H9 (cell line): ENCODE results near the gene NOP16. TPM values are rescaled to one million over a fixed set of nuclear protein-coding genes. Genes with fewer than 3 reads are reported as not detected.

Experiments used
- DNase-seq: peaks from one replicate; pipeline ENCODE4 v3.0.0-alpha.2; 2017
- H2AFZ ChIP-seq: one replicate; pipeline ENCODE4 v1.6.1; 2013; ENCODE audit warnings: mild to moderate bottlenecking, low read length, control low read depth, moderate library complexity
- H2AK5ac ChIP-seq: 2 replicates; pipeline ENCODE4 v1.6.1; 2013; ENCODE audit warnings: low read length, control low read depth, mixed read lengths; ENCODE audit not compliant: insufficient read length
- H2BK120ac ChIP-seq: one replicate; pipeline ENCODE4 v1.6.1; 2013; ENCODE audit warnings: low read depth, mild to moderate bottlenecking, low read length, control low read depth, inconsistent platforms; ENCODE audit not compliant: poor library complexity, severe bottlenecking
- H2BK12ac ChIP-seq: 2 replicates; pipeline ENCODE4 v1.6.1; 2013; ENCODE audit warnings: low read length, control low read depth, mixed read lengths, low read depth; ENCODE audit not compliant: insufficient read length
- H2BK15ac ChIP-seq: 2 replicates; pipeline ENCODE4 v1.6.1; 2013; ENCODE audit warnings: low read depth, low read length, control low read depth
- H2BK20ac ChIP-seq: one replicate; pipeline ENCODE4 v1.6.1; 2013; ENCODE audit warnings: low read depth, mild to moderate bottlenecking, low read length, control low read depth, inconsistent platforms; ENCODE audit not compliant: poor library complexity, severe bottlenecking
- H2BK5ac ChIP-seq: 2 replicates; pipeline ENCODE4 v1.6.1; 2013; ENCODE audit warnings: low read length, control low read depth, mixed read lengths; ENCODE audit not compliant: insufficient read length
- H3K14ac ChIP-seq: 2 replicates; pipeline ENCODE4 v1.6.1; 2013; ENCODE audit warnings: low read length, control low read depth; ENCODE audit not compliant: insufficient read depth
- H3K18ac ChIP-seq: 2 replicates; pipeline ENCODE4 v1.6.1; 2013; ENCODE audit warnings: low read depth, mild to moderate bottlenecking, mixed read lengths, low read length, control low read depth; ENCODE audit not compliant: insufficient read length
- H3K23ac ChIP-seq: 2 replicates; pipeline ENCODE4 v1.6.1; 2013; ENCODE audit warnings: low read length, control low read depth, mixed read lengths, low read depth; ENCODE audit not compliant: insufficient read length
- H3K23me2 ChIP-seq: 2 replicates; pipeline ENCODE4 v1.6.1; 2013; ENCODE audit warnings: low read depth, mild to moderate bottlenecking, mixed read lengths, low read length, control low read depth; ENCODE audit not compliant: insufficient read length, poor library complexity, severe bottlenecking
- H3K27ac ChIP-seq: 2 replicates; pipeline ENCODE4 v1.5.1; 2013; ENCODE audit warnings: low read length, control low read depth, mixed read lengths, low read depth; ENCODE audit not compliant: insufficient read length
- H3K27me3 ChIP-seq: 2 replicates; pipeline ENCODE4 v1.6.1; 2013; ENCODE audit warnings: low read length, control low read depth, inconsistent platforms; ENCODE audit not compliant: insufficient read depth
- H3K4ac ChIP-seq: 2 replicates; pipeline ENCODE4 v1.6.1; 2013; ENCODE audit warnings: low read depth, mild to moderate bottlenecking, control low read depth, inconsistent platforms, low read length, moderate library complexity
- H3K4me1 ChIP-seq: 2 replicates; pipeline ENCODE4 v1.6.1; 2013; ENCODE audit warnings: low read length, control low read depth, inconsistent platforms; ENCODE audit not compliant: insufficient read depth
- H3K4me2 ChIP-seq: 2 replicates; pipeline ENCODE4 v1.6.1; 2013; ENCODE audit warnings: low read length, control low read depth, mixed read lengths; ENCODE audit not compliant: insufficient read length, insufficient read depth
- H3K56ac ChIP-seq: 2 replicates; pipeline ENCODE4 v1.6.1; 2013; ENCODE audit warnings: low read depth, mild to moderate bottlenecking, mixed read lengths, low read length, control low read depth; ENCODE audit not compliant: insufficient read length
- H3K79me1 ChIP-seq: 2 replicates; pipeline ENCODE4 v1.6.1; 2013; ENCODE audit warnings: low read depth, mild to moderate bottlenecking, moderate library complexity, low read length, control low read depth, inconsistent platforms; ENCODE audit not compliant: insufficient read depth, poor library complexity, severe bottlenecking
- H3K79me2 ChIP-seq: 2 replicates; pipeline ENCODE4 v1.6.1; 2013; ENCODE audit warnings: low read length, control low read depth, inconsistent platforms; ENCODE audit not compliant: insufficient read depth
- H3K9ac ChIP-seq: 2 replicates; pipeline ENCODE4 v1.6.1; 2013; ENCODE audit warnings: low read length, control low read depth, mixed read lengths; ENCODE audit not compliant: insufficient read length; ENCODE audit errors: extremely low read depth
- H3K9me3 ChIP-seq: one replicate; pipeline ENCODE4 v1.6.1; 2013; ENCODE audit warnings: low read depth, low read length, inconsistent platforms; ENCODE audit not compliant: control insufficient read depth
- H3T11ph ChIP-seq: one replicate; pipeline ENCODE4 v1.6.1; 2013; ENCODE audit warnings: mild to moderate bottlenecking, low read length, control low read depth, inconsistent platforms
- H4K20me1 ChIP-seq: one replicate; pipeline ENCODE4 v1.6.1; 2013; ENCODE audit not compliant: control insufficient read depth, insufficient read length, insufficient read depth
- H4K5ac ChIP-seq: 2 replicates; pipeline ENCODE4 v1.6.1; 2013; ENCODE audit warnings: low read depth, mild to moderate bottlenecking, mixed read lengths, low read length, control low read depth; ENCODE audit not compliant: insufficient read length
- H4K8ac ChIP-seq: replicated peaks from 2 replicates; pipeline ENCODE4 v1.6.1; 2013; ENCODE audit warnings: low read length, control low read depth, mixed read lengths, low read depth; ENCODE audit not compliant: insufficient read length
- H4K91ac ChIP-seq: 2 replicates; pipeline ENCODE4 v1.6.1; 2013; ENCODE audit warnings: low read depth, mild to moderate bottlenecking, moderate library complexity, mixed read lengths, low read length, control low read depth; ENCODE audit not compliant: insufficient read length
- H3K27ac Mint-ChIP-seq, 3 experiments: 2 replicates in 2 of 3; 3 replicates in 1 of 3; pipeline ENCODE4 v1.8.0; 2020 to 2021; ENCODE audit warnings: mixed read lengths in 3 of 3, mild to moderate bottlenecking in 1 of 3, moderate library complexity in 1 of 3
- H3K27me3 Mint-ChIP-seq: 2 replicates; pipeline ENCODE4 v1.8.0; 2021; ENCODE audit warnings: low read depth, mild to moderate bottlenecking, moderate library complexity, mixed read lengths
- H3K36me3 Mint-ChIP-seq, 3 experiments: 2 replicates in 2 of 3; 3 replicates in 1 of 3; pipeline ENCODE4 v1.8.0; 2020 to 2021; ENCODE audit warnings: low read depth in 3 of 3, mixed read lengths in 3 of 3; ENCODE audit not compliant: insufficient read depth in 1 of 3
- H3K4me1 Mint-ChIP-seq, 2 experiments: 2 replicates each; pipeline ENCODE4 v1.8.0; 2020; ENCODE audit warnings: mixed read lengths in 2 of 2
- H3K4me3 Mint-ChIP-seq, 2 experiments: 2 replicates in 1 of 2; 3 replicates in 1 of 2; pipeline ENCODE4 v1.8.0; 2020 to 2021; ENCODE audit warnings: mild to moderate bottlenecking in 2 of 2, mixed read lengths in 2 of 2, moderate library complexity in 1 of 2
- H3K9me3 Mint-ChIP-seq, 2 experiments: 2 replicates in 1 of 2; 3 replicates in 1 of 2; pipeline ENCODE4 v1.8.0; 2020; ENCODE audit warnings: mild to moderate bottlenecking in 2 of 2, mixed read lengths in 2 of 2, moderate library complexity in 1 of 2
- WGBS: extraction: QIAGEN DNeasy Blood & Tissue Kit; methylation state at CpG from one replicate; pipeline ENCODE4 v1.1.7; 2013; ENCODE audit warnings: missing lambda C conversion rate, low lambda C conversion rate, mixed read lengths; ENCODE audit not compliant: insufficient read length; ENCODE audit errors: extremely low coverage; 5-methylcytosine and 5-hydroxymethylcytosine counted together
- total RNA-seq: library from RNA; stranded (reverse); gene quantifications from 2 replicates; pipeline ENCODE4 v1.2.1, GENCODE V29; 2021
- TF ChIP-seq, protein P1 (sequence below): fragments of 200-600 bp; sonication (generic); conservative IDR thresholded peaks from 3 replicates; pipeline ENCODE4 v1.8.0; 2021; ENCODE audit warnings: antibody characterized with exemption, mild to moderate bottlenecking

The NOP16 gene
- total RNA-seq, 1 experiment from 2014 or later: 114 TPM

DNA sequence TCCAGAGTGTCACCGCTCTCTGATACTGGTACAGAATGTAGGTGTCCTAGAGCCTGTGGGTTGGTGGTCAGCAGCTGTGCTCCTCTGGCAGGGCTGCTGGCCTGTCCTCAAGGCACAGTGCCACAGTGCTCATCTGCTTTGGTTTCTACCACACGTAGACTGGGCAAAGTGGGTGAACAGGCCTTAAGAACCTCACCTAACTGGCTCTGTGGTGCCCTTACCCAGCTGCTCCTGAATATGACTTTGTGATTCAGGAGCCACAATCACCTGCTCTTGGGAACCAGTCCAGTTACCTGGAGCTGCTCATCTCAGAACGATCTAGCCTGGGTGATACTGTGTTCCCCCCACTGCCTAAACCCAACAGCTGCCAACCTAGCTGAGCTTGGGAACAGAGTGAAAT, 6.4 kb downstream of the NOP16 start:
- Histone ChIP-seq H3K9ac (no peak overlapping the region), H4K91ac (no peak overlapping the region), H3K23me2 (no peaks in the 10 kb centered on the region), H3K14ac (no peak overlapping the region), H3K23ac (no peak overlapping the region), H4K20me1 (no peaks in the 10 kb centered on the region), H2AK5ac (no peak overlapping the region), H3K4me2 (no peak overlapping the region), H3K27me3 (no peaks in the 10 kb centered on the region), H2BK15ac (no peak overlapping the region), H3K4me1 (no peaks in the 10 kb centered on the region), H3K9me3 (no peaks in the 10 kb centered on the region), H3K4ac (no peak overlapping the region), H3T11ph (no peak overlapping the region), H3K79me1 (no peaks in the 10 kb centered on the region), H3K27ac (no peak overlapping the region), H3K18ac (no peak overlapping the region), H2BK5ac (no peak overlapping the region), H3K56ac (no peak overlapping the region), H4K8ac (no peak overlapping the region), H2BK12ac (no peak overlapping the region), H2AFZ (no peak overlapping the region), H4K5ac (no peak overlapping the region), H3K79me2 (peaks cover 2% of the 10 kb centered on the region; the same call in 1 of the 2 replicates), H2BK120ac (no peak overlapping the region), H2BK20ac (no peak overlapping the region)
- Mint-ChIP-seq H3K27me3 (no peaks in the 10 kb centered on the region), H3K4me3 (no peak overlapping the region), H3K4me1 (peaks cover 4 to 6% of the 10 kb centered on the region in 2 experiments; a peak in 3 of 4 replicates), H3K27ac (no peak overlapping the region; a peak in 1 of 7 replicates), H3K36me3 (peaks cover 30 to 74% (median 39%) of the 10 kb centered on the region in 3 experiments), H3K9me3 (no peaks in the 10 kb centered on the region)
- TF ChIP-seq, protein P1, sequence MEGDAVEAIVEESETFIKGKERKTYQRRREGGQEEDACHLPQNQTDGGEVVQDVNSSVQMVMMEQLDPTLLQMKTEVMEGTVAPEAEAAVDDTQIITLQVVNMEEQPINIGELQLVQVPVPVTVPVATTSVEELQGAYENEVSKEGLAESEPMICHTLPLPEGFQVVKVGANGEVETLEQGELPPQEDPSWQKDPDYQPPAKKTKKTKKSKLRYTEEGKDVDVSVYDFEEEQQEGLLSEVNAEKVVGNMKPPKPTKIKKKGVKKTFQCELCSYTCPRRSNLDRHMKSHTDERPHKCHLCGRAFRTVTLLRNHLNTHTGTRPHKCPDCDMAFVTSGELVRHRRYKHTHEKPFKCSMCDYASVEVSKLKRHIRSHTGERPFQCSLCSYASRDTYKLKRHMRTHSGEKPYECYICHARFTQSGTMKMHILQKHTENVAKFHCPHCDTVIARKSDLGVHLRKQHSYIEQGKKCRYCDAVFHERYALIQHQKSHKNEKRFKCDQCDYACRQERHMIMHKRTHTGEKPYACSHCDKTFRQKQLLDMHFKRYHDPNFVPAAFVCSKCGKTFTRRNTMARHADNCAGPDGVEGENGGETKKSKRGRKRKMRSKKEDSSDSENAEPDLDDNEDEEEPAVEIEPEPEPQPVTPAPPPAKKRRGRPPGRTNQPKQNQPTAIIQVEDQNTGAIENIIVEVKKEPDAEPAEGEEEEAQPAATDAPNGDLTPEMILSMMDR: no peak
- no peak for DNase-seq
- no CpG with 5 or more reads among the region's 3 CpGs for WGBS
